Transverse colon (tissue), 4 donors: ENCODE results near the gene MYMK. TPM values are rescaled to one million over a fixed set of nuclear protein-coding genes. Genes with fewer than 3 reads are reported as not detected.

Source experiments
- DNase-seq: peaks from one replicate; pipeline ENCODE4 v3.0.0-alpha.2; 2019
- H3K27ac ChIP-seq, 4 donors: fragments of 200-600 bp; sonication (generic); 2 replicates each; pipeline ENCODE4 v1.5.1; 2016 to 2018; ENCODE audit warnings: inconsistent platforms in 4 of 4
- H3K27me3 ChIP-seq: fragments of 200-600 bp; sonication (generic); 2 replicates; pipeline ENCODE4 v1.5.1; 2017; ENCODE audit warnings: inconsistent platforms
- H3K36me3 ChIP-seq, 4 donors: fragments of 200-600 bp; sonication (generic); 2 replicates each; pipeline ENCODE4 v1.5.1; 2017 to 2019; ENCODE audit warnings: inconsistent platforms in 4 of 4
- H3K4me1 ChIP-seq, 4 donors: fragments of 200-600 bp; sonication (generic); 2 replicates each; pipeline ENCODE4 v1.5.1; 2017 to 2020; ENCODE audit warnings: inconsistent platforms in 4 of 4
- H3K4me3 ChIP-seq, 4 donors: fragments of 200-600 bp; sonication (generic); 1 replicate in 1 of 4; 2 replicates in 3 of 4; pipeline versions ENCODE4 v1.5.1 to v1.6.1; 2017 to 2019; ENCODE audit warnings: inconsistent platforms in 4 of 4
- H3K9me3 ChIP-seq, 2 donors: fragments of 200-600 bp; sonication (generic); 2 replicates each; pipeline ENCODE4 v1.5.1; 2017 to 2019; ENCODE audit warnings: inconsistent platforms in 2 of 2
- CTCF ChIP-seq, 5 experiments: fragments of 200-600 bp in 3 of 5; fragments of 450-650 bp in 2 of 5; sonication (generic) in 3 of 5; IDR thresholded peaks; 1 replicate in 2 of 5; 2 replicates in 3 of 5; pipeline ENCODE4 v1.5.1; 2016 to 2017; ENCODE audit warnings: antibody characterized with exemption in 5 of 5, inconsistent platforms in 3 of 5, mild to moderate bottlenecking in 2 of 5, moderate library complexity in 1 of 5
- EP300 ChIP-seq: sonication (generic); formaldehyde crosslinking; IDR thresholded peaks from one replicate; pipeline ENCODE4 v1.6.1; 2017; ENCODE audit warnings: antibody characterized with exemption, low read depth
- POLR2A ChIP-seq: fragments of 450-650 bp; IDR thresholded peaks from one replicate; pipeline ENCODE4 v1.6.1; 2016; ENCODE audit warnings: antibody characterized with exemption, mild to moderate bottlenecking, moderate library complexity
- POLR2AphosphoS5 ChIP-seq, 3 donors: sonication (generic); formaldehyde crosslinking; IDR thresholded peaks; one replicate each; pipeline ENCODE4 v1.6.1; 2016; ENCODE audit warnings: antibody characterized with exemption in 3 of 3
- WGBS, 2 donors: methylation state at CpG; one replicate each; pipeline ENCODE4 v1.1.5; 2018; ENCODE audit warnings: low coverage in 1 of 2; 5-methylcytosine and 5-hydroxymethylcytosine counted together
- in situ Hi-C, 4 donors: fragments of 200-750 bp; cut with MboI; loops; one replicate each; pipeline versions ENCODE4 v1.15.0 to v1.15.1; 2017; ENCODE audit warnings: low sequenced_read_pairs in 3 of 4, low pct_ligation_motif_present in 1 of 4, low pct_unique_long_range_greater_than_20kb in 1 of 4
- intact Hi-C: fragments of 100-400 bp; cut with DNase I; formaldehyde crosslinking; loops from one replicate; pipeline ENCODE4 v1.15.1; 2023; ENCODE audit warnings: low total_unique reads
- total RNA-seq, 4 donors: library from RNA; depleted of rRNA; stranded (reverse); fragments of >200 nt; gene quantifications; one replicate each; pipeline ENCODE4 v1.1.0, GENCODE V29; 2016

MYMK gene
- total RNA-seq, 4 donors from 2014 or later = not detected

GRCh38 chr9:133487331-133487725 lies 37.4 kb downstream of the MYMK start:
- WGBS, 2 donors = 87% methylated on average over 8 of the region's 8 CpGs; no CpG with 5 or more reads in 1 of the 2 donors
- H3K27ac ChIP-seq = no peak overlapping the region
- in situ Hi-C loops (loop anchor here (10.0 to 25.0 kb wide), 3 partner anchors 83 to 303 kb away; no protein-coding TSS in a partner anchor), intact Hi-C loops (loop anchor here (2.0 to 10.0 kb wide), 2 partner anchors 81 to 303 kb away; no protein-coding TSS in a partner anchor)
- H3K27me3 ChIP-seq = peaks cover 12% of the 10 kb centered on the region
- H3K4me1 ChIP-seq = peaks cover 0 to 5% (median 2%) of the 10 kb centered on the region in 4 donors
- no peak for TF ChIP-seq EP300
- no peak for TF ChIP-seq POLR2AphosphoS5 (IDR thresholded peaks at IDR 0.05)
- no peak for TF ChIP-seq CTCF (IDR thresholded peaks at IDR 0.05)
- TF ChIP-seq POLR2A = no peak
- DNase-seq = no peak
- H3K9me3 ChIP-seq = no peaks in the 10 kb centered on the region
- H3K36me3 ChIP-seq = no peaks in the 10 kb centered on the region
- no peak overlapping the region for H3K4me3 ChIP-seq

DNA sequence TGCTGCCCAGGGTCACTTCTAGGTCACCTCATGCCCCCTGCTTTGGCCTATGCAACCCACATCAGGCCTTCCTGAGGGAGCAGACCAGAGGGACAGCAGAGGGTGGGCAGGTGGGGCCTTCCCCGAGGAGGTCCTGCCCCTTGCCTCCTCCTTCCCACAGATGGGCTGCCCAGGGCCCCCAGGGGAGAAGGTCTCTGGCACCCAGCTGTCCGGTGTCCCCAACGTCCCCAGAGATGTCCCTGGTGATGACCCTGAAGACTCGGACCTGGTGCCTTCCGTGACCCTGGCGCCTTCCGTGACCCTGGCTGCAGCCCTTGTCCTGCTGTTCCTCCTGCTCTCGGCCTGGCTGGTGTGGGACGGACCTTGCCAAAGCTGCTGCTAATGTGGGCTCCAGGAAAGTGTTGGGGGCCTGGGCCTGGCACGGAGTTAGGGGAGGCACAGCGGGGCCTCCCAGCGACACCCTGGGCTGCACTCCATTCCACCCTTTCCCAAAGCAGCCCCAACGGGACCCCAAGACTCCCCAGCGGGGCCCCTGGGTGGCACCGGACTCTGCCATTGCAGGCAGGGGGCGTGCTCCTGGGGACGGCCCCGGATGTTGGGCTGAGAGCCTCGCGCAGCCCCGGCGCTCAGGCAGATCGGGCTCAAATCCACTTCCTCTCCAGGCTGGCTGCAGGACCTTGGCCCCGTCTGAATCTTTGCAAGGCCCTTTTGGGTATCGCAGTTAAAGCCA lies 39.1 kb downstream of the MYMK start:
- Histone ChIP-seq H3K4me3 (no peak overlapping the region), H3K27ac (no peak overlapping the region), H3K4me1 (peaks cover 0 to 5% (median 2%) of the 10 kb centered on the region in 4 donors), H3K9me3 (no peaks in the 10 kb centered on the region), H3K27me3 (peaks cover 21% of the 10 kb centered on the region), H3K36me3 (no peaks in the 10 kb centered on the region)
- WGBS, 2 donors = 43% methylated on average over 19 of the region's 25 CpGs; no CpG with 5 or more reads in 1 of the 2 donors
- intact Hi-C loops = loop anchor here (2.0 to 10.0 kb wide), 2 partner anchors 79 to 301 kb away; no protein-coding TSS in a partner anchor
- DNase-seq = no peak
- in situ Hi-C loops = loop anchor here (10.0 to 25.0 kb wide), 3 partner anchors 81 to 301 kb away; no protein-coding TSS in a partner anchor
- TF ChIP-seq POLR2A (no peak), EP300 (no peak), POLR2AphosphoS5 (IDR thresholded peaks at IDR 0.05) (no peak), CTCF (IDR thresholded peaks at IDR 0.05) (no peak)

DNA sequence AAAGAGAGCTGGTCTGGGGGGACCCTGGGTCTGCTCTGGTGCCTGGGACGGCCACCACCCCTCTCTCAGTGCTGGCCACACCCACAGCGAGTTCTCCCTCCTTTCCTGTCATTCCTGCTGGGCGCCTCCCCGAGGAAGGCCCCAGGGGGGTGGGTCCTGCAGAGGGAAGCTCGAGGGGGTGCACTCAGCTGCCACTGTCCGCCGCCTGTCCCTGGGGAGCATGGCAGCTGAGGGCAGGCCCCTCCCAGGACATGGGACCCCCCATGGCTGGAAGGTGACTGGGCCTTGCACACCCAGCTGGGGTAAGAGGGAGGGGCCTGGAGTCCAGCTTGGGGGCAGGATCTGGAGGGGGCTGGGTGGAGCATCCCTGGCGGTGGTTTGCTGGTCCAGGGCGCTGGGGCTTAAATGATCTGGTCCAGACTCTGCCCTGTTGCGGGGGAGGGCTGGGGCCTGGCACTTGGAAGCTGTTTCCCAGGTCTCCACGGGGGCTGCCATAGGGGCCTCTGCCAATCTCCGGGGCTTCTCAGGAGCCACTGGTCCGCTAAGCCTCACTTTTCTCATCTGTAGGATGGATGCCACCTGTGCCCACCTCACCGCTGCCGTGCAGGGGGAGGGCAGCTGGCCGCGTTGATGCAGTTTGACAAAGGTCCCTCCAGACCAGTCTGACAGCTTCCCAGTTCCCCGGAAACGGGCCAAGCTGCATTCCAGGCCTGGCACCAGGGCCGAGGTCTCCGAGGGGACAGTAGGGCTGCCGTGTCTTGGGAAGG lies 39.9 kb downstream of the MYMK start:
- WGBS, 2 donors = 49% methylated on average over 14 of the region's 22 CpGs; no CpG with 5 or more reads in 1 of the 2 donors
- in situ Hi-C loops = loop anchor here (5.0 to 25.0 kb wide), 5 partner anchors 73 to 300 kb away; no protein-coding TSS in a partner anchor
- H3K27ac ChIP-seq = no peak overlapping the region

More for the DNA sequence above, 39.9 kb downstream of the MYMK start:
- Histone ChIP-seq H3K27me3 (peaks cover 22% of the 10 kb centered on the region), H3K36me3 (no peaks in the 10 kb centered on the region), H3K4me1 (peaks cover 0 to 5% (median 2%) of the 10 kb centered on the region in 4 donors), H3K4me3 (no peak overlapping the region), H3K9me3 (no peaks in the 10 kb centered on the region)
- DNase-seq = no peak
- TF ChIP-seq POLR2A = no peak
- TF ChIP-seq CTCF (IDR thresholded peaks at IDR 0.05) = no peak
- no peak for TF ChIP-seq POLR2AphosphoS5 (IDR thresholded peaks at IDR 0.05)
- TF ChIP-seq EP300 = no peak
- intact Hi-C loops = loop anchor here (10.0 kb wide), 1 partner anchor 300 kb away; no protein-coding TSS in a partner anchor
